GM21515 (cell line): Measurements from ENCODE around the gene RGPD8.

Experiments
- ATAC-seq: cut with Tn5 transposase; IDR thresholded peaks from one replicate; pipeline ENCODE4 v1.9.1; 2021; ENCODE audit not compliant: unreplicated experiment

The RGPD8 gene

DNA sequence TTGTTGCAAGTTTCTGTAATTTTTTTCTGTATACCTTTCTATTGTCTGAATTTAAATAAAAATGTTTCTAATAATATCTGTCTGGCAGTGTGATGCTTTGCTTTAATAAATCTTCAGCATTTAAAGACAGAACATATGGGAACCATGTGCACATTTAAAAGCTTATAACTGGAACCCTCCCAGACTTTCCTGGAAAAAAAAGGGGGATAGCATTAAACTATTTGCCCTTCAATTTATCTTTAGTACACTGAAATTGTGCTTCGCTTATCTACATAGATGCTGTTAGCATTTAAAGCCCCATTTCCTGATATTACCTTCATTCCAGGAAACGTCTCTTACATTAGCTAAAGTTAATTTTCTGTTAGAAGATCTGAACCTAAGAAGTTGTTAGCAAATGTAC, 93.5 kb downstream of the RGPD8 start:
- no peak for ATAC-seq

DNA sequence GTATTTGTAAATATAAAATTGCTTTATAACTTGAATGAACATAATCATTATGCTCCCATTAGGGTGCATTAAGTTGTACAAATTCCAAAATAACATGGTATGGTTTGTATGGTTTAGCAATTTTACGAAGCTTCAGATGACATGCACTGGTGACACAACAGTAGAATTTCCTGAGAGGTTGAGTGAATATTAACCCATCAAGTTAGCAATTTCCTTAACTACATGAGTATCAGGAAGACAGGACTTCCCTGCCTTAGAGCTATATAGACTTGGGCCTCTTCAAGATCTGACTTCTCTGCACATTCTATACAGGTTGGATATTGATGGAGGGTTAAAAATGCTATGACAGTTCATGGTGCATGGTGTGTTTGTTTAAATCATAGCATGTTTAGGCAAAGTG, 97.8 kb downstream of the RGPD8 start:
- no peak for ATAC-seq

DNA sequence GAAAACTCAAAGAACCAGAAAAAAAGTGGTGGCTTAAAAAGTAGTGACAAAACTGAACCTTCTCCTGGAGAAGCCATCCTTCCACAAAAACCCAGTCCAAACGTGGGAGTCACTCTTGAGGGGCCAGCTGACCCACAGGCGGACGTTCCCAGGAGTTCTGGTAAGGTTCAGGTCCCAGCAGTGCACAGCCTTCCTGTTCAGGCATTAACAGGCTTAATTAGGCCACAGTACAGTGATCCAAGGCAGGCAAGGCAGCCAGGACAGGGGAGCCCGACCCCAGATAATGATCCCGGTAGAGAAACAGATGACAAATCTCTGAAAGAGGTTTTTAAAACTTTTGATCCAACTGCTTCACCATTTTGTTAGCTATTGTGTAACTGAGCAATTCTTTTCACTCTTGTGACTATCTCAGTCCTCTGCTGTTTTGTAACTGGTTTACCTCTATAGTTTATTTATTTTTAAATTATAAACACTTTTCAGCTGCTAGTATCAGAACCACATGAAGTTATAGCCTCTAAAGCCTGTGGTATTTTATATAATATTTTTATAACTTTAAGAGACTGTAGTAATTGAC, 101.2 kb downstream of the RGPD8 start:
- no peak for ATAC-seq

DNA sequence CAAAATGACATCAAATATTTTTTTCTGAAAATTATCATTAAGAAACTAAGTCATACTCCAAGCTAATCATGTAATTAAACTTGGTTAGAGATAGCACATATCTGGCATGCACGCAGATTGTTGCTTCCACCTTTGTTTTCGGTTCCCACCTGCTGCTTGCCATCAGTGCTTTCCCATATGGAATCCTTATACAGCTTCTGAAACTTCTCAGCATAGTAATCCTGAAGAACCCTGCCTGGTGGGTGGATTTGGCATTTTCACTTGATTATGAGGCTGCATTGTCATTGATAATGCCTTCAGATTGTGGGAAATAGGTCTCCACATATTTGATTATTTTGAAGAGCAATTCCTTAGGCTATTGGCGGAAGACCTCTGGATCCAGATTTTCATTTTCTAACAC, 110.5 kb downstream of the RGPD8 start:
- no peak for ATAC-seq

DNA sequence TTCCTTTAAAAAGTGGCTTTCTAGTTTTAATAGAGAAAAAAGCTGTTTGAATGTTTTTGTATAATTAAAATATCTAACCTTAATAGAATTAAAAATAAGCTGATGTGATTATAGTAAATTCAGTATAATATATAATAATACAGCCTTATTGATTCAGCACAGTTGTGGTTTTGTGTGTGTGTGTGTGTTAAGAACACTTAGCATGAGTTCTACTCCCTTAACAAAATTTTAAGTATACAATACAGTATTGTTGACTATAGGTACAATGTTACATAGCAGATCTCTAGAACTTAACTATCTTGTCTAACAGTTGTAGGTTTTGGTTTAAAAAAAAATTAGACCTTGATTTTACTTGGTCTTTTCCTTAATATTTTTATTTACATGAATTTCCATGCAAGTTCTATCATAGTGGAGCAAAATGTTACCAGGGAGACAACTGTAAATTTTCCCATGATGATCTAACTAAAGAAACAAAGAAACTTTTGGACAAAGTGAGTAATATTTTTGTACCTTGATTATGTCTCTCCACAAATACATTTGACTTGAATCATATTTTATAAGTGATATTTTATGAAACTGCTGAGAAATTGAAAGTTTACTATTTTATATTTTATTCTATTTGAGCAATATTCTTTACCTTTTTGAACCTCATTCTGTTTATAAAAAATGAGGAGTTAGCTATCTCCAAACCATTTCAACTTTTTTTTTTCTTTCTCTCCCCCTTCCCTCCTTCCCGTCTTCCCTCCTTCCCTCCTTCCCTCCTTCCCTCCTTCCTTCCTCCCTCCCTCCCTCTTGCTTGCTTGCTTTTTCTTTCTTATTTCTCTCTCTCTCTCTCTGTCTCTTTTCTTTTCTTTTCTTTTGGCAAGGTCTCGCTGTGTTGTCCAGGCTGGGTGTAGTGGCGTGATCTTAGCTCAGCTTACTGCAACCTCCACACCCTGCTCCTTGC, 111.8 kb downstream of the RGPD8 start:
- ATAC-seq, result no peak
